ENCODE data around the gene DUSP22. TPM values are rescaled to one million over a fixed set of nuclear protein-coding genes. Genes with fewer than 3 reads are reported as not detected.

The DUSP22 gene
- total RNA-seq, 1 experiment from 2014 or later, result 30.7 TPM

- no peak for DNase-seq
- Histone ChIP-seq H3K27me3 (ENCODE audit: control insufficient read depth, insufficient read depth, low read length) (no peaks in the 10 kb centered on the region), H3K36me3 (replicated peaks; ENCODE audit: control insufficient read depth, insufficient read depth, low read length) (no peaks in the 10 kb centered on the region), H3K4me3 (ENCODE audit: insufficient read depth, low read depth, low read length) (no peak overlapping the region)
These were observed 54.2 kb downstream of the DUSP22 start for GRCh38 chr6:346386-347030.

GRCh38 chr6:347232-347631, 54.9 kb downstream of the DUSP22 start:
- Histone ChIP-seq H3K4me3 (ENCODE audit: insufficient read depth, low read depth, low read length) (no peak overlapping the region), H3K27me3 (ENCODE audit: control insufficient read depth, insufficient read depth, low read length) (no peaks in the 10 kb centered on the region), H3K36me3 (replicated peaks; ENCODE audit: control insufficient read depth, insufficient read depth, low read length) (no peaks in the 10 kb centered on the region)
- DNase-seq, result no peak

- Histone ChIP-seq H3K4me3 (ENCODE audit: insufficient read depth, low read depth, low read length) (no peak overlapping the region), H3K36me3 (replicated peaks; ENCODE audit: control insufficient read depth, insufficient read depth, low read length) (no peaks in the 10 kb centered on the region), H3K27me3 (ENCODE audit: control insufficient read depth, insufficient read depth, low read length) (no peaks in the 10 kb centered on the region)
- no peak for DNase-seq
These were observed 55.9 kb downstream of the DUSP22 start for GRCh38 chr6:347951-348859.

DNA sequence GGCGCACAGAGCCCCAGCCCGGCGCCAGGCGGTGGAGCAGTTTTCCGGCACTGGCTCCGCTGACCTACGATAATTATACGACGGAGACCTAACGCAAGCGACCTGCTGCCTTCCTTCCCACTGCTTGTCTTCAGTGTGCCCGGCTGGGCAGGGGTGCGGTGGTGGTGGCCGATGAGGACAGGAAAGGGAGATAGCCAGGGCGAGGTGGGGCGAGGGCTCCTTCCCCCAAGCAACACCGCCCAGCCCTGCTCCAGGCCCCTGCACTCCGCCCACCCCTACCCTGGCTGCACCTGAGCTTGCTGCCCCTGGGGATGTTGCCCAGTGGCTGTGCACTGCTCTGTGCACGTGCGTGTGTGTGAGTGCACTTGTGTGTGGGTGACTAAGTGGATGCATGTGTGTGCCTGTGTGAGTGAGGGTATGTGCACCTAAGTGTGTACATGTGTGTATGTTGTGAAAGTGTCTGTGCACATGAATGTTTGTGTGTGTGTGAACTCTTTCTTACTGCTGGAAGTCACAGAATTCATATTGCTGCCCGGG, 56.6 kb downstream of the DUSP22 start:
- Histone ChIP-seq H3K27me3 (ENCODE audit: control insufficient read depth, insufficient read depth, low read length) (no peaks in the 10 kb centered on the region), H3K36me3 (replicated peaks; ENCODE audit: control insufficient read depth, insufficient read depth, low read length) (no peaks in the 10 kb centered on the region), H3K4me3 (ENCODE audit: insufficient read depth, low read depth, low read length) (no peak overlapping the region)
- no peak for DNase-seq

DNA sequence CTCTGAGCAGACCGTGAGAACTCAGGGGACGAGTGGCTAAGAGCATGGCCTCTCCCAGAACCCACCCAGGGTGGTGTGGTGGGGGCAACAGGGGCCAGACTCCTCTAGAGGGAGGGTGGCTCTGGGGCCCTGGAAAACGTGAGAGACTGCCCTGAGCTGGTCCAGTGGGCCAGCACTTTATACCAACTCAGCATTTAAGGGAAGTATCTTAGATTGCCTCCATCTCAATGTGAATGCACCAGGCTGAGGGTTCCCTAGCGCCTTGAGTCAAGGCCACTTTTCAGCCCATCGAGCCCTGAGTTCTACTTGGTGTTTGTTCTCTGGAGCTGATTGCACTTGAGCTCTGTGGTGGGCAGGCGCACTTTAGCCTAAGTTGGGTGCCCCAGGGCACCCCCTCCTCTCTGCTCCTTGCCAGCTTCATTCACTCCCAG, 57.2 kb downstream of the DUSP22 start:
- DNase-seq, result no peak
- Histone ChIP-seq H3K4me3 (ENCODE audit: insufficient read depth, low read depth, low read length) (no peak overlapping the region), H3K27me3 (ENCODE audit: control insufficient read depth, insufficient read depth, low read length) (no peaks in the 10 kb centered on the region), H3K36me3 (replicated peaks; ENCODE audit: control insufficient read depth, insufficient read depth, low read length) (no peaks in the 10 kb centered on the region)

DNA sequence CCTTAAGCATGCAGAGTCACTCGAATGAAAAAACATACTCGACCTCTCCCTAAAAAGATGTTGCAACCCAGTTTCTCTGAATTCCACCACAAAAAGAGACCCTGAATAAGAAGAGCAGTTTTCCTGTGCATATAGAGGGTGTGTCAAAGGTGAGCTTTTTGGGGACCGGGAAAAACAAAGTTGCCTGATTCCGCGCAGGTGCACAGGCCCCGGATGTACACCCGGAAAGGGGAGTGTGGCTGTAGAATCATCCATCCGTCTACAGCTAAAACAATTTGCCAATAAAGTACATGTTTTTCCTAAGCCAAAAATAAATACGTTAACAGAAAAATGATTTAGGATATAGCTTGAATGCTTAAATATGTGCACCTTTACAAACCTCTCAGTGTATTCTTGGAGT, 58.1 kb downstream of the DUSP22 start:
- DNase-seq, result no peak
- Histone ChIP-seq H3K27me3 (ENCODE audit: control insufficient read depth, insufficient read depth, low read length) (no peaks in the 10 kb centered on the region), H3K4me3 (ENCODE audit: insufficient read depth, low read depth, low read length) (no peak overlapping the region), H3K36me3 (replicated peaks; ENCODE audit: control insufficient read depth, insufficient read depth, low read length) (no peaks in the 10 kb centered on the region)

DNA sequence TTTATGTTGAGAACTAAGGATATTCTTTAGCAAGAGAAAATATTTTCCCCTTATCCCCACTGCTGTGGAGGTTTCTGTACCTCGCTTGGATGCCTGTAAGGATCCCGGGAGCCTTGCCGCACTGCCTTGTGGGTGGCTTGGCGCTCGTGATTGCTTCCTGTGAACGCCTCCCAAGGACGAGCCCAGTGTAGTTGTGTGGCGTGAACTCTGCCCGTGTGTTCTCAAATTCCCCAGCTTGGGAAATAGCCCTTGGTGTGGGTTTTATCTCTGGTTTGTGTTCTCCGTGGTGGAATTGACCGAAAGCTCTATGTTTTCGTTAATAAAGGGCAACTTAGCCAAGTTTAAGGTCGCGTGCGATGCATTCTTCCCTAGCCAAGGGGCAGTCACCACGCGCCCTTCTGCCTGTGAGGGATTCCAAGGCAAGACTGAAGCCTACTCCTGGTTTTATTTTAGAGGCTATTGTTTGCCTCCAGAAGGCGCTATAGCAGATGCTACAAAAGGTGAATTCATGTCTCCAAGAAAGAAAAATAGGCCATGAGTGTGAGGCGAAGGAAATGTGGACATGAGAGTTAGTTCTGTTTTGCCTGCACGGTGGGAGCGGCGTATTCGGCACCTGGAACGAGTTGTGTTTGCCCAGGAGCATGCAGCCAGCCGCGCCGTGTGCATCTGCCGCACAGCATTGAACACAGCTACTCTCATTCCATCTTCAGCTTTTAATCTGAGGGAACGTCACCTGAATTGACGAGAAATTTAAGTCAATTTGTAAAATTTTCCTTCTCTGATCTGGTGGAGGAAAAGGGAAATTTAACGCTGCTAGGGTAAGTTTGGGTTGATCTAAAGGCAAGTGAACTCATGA, 59.0 kb downstream of the DUSP22 start:
- no peak overlapping the region for H3K4me3 ChIP-seq (ENCODE audit: insufficient read depth, low read depth, low read length)
- no peak for DNase-seq
- no peaks in the 10 kb centered on the region for H3K36me3 ChIP-seq (replicated peaks; ENCODE audit: control insufficient read depth, insufficient read depth, low read length)
- no peaks in the 10 kb centered on the region for H3K27me3 ChIP-seq (ENCODE audit: control insufficient read depth, insufficient read depth, low read length)

DNA sequence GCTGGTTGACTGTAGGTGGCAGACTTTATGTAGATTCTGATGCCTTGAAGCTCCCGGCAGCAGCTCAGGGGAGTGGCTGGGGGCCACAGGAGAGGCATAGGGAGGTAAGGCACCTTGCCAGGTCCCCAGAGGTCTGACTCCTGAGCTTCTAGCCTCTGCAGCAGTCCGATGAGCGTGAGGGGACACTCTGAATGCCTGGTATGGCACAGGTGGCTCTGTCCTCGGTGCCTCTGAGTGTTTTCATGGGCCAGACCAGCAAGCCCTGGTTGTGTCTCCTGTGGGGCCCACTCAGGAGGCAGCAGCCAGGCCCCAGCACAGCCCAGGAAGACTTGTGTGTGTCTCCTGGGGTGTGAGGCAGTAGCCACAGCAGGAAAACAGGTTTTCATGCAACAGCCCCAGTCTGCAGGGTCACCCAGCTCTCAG, 59.6 kb downstream of the DUSP22 start:
- Histone ChIP-seq H3K27me3 (ENCODE audit: control insufficient read depth, insufficient read depth, low read length) (no peaks in the 10 kb centered on the region), H3K4me3 (ENCODE audit: insufficient read depth, low read depth, low read length) (no peak overlapping the region), H3K36me3 (replicated peaks; ENCODE audit: control insufficient read depth, insufficient read depth, low read length) (no peaks in the 10 kb centered on the region)
- DNase-seq, result no peak

DNA sequence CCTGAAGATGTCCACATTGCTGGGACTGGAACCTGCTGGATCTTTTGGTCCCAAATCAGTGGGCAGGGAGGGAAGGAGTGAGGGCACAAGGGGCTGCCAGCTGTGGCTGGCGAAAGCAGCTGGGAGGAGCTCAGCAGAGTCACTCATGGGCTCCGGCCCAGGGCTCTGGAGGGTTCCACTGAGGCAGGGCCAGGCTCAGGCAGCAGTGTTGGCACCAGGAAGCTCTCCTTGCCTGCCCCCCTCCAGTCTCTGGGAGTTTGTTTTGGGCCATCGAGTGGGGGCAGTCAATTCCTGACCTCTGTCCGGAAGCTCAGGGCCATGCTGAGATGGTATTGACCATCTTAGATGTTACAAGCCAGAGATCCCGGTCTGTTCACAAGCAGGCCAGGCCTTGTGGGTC, 60.2 kb downstream of the DUSP22 start:
- no peaks in the 10 kb centered on the region for H3K36me3 ChIP-seq (replicated peaks; ENCODE audit: control insufficient read depth, insufficient read depth, low read length)
- no peak overlapping the region for H3K4me3 ChIP-seq (ENCODE audit: insufficient read depth, low read depth, low read length)
- H3K27me3 ChIP-seq (ENCODE audit: control insufficient read depth, insufficient read depth, low read length), result no peaks in the 10 kb centered on the region
- no peak for DNase-seq

GRCh38 chr6:352896-353470, 60.7 kb downstream of the DUSP22 start:
- Histone ChIP-seq H3K27me3 (ENCODE audit: control insufficient read depth, insufficient read depth, low read length) (no peaks in the 10 kb centered on the region), H3K36me3 (replicated peaks; ENCODE audit: control insufficient read depth, insufficient read depth, low read length) (no peaks in the 10 kb centered on the region), H3K4me3 (ENCODE audit: insufficient read depth, low read depth, low read length) (no peak overlapping the region)
- no peak for DNase-seq

DNA sequence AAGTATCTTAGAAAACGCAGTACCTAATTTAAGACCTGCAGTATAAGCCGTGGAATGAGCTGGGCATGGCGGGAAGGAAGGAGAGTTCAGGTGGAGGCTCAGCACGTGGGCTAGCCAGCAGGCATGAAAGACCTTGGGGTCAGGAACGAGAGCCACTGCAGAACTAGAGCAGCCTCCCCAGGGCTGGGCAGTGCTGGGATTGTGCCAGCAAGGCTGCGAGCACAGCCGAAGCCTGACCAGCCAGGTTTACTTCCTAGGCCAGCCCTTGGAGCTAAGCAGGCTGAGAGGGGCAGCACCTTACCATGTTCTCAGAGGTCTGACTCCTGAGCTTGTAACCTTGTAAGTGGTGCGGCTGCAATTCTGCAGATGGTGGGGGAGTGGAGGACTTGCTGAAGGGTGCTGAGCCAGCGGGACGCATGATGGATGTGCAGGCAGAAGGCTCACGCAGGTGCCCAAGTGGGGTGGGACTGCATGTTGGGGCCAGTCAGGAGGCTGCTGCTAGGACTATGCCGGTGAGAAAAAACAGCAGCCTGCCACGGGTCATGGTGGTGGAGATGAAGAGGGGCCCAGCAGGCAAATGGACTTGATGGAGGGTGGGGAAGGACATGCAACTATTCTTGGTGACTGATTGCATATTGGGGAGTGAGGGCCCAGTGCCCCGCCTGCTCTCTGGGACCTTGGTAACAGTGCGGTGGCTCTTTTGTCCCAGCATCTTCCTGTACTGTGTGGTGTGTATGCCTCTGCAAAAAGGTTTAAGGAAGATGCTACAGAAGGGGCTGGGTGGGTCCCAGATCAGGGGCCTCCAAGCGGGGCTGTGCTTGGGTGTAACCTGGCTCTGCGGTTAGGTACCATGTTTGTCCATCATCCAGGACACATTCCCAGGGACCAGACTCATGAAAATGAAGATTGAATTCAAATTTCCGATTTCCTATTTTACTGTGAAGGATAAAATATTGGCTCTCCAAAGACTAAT, 61.6 kb downstream of the DUSP22 start:
- Histone ChIP-seq H3K4me3 (ENCODE audit: insufficient read depth, low read depth, low read length) (no peak overlapping the region), H3K27me3 (ENCODE audit: control insufficient read depth, insufficient read depth, low read length) (no peaks in the 10 kb centered on the region), H3K36me3 (replicated peaks; ENCODE audit: control insufficient read depth, insufficient read depth, low read length) (no peaks in the 10 kb centered on the region)
- no peak for DNase-seq

DNA sequence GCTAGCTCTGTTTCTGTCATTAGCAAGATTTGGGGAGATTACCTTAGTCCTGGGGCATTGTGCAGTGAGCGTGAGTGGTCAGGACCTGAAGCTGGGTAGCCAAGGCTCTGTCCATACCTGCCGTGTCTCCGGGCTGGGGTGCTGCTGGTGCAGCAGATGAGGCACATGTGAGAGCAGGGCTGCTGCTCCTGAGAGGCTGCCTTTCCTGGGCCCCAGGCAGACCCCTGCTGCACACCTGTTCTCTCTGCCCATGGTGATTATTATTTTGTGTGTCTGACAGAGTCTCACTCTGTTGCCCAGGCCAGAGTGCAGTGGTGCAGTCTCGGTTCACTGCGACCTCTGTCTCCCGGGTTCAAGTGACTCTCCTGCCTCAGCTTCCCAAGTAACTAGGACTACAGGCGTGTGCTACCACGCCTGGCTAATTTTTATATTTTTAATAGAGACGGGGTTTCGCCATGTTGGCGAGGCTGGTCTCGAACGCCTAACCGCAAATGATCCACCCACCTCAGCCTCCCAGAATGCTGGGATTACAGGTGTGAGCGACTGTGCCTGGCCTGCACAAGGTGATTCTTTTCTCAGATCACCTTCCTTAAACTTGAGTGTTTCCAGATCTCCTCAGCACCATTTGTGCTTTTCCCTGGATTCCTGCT, 62.5 kb downstream of the DUSP22 start:
- H3K4me3 ChIP-seq (ENCODE audit: insufficient read depth, low read depth, low read length), result no peak overlapping the region
- DNase-seq, result no peak
- no peaks in the 10 kb centered on the region for H3K36me3 ChIP-seq (replicated peaks; ENCODE audit: control insufficient read depth, insufficient read depth, low read length)
- no peaks in the 10 kb centered on the region for H3K27me3 ChIP-seq (ENCODE audit: control insufficient read depth, insufficient read depth, low read length)
